Stimulated activated CD4-positive, alpha-beta T cell treated with anti-CD3 and anti-CD28 coated beads, Interleukin-15, amount 100 ng/mL, for 48 hours (primary cell): ENCODE data around the gene CREB5.

Experiments used
- DNase-seq, 2 donors: peaks; one replicate each; pipeline ENCODE4 v3.0.0-alpha.2; 2020; ENCODE audit warnings: low read depth in 2 of 2

Gene CREB5

GRCh38 chr7:28682801-28683200 lies 270.5 kb downstream of the CREB5 start:
- no peak for DNase-seq

DNA sequence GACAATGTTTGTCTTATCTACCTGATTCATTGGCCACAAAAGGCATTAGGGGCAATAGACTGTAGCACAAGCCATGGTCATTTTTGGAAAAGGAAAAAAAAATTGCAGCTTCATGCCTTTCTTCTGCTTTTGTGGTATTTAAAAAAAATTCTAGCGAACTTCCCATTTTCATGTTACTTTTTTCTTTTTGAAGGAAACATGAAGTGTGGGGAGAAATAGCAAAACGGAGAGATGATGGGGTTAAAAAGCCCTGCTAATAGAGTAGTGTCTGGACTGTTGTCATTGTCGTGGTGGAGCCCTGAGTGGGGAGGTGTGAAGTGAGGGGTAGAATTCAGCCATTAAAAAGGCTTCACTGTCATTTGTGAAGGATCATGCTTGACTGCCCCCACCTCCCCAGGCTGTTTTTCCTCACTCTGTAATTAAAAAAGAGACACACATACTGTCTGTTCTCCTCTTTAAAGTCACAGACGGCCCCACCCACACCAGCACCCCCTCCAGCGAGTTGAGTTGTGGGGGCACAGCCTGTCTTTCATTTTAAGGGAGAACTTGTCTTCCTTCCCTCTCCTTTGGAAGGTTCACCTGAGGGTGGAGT lies 272.4 kb downstream of the CREB5 start:
- DNase-seq, result no peak

- DNase-seq, result no peak
Observed at GRCh38 chr7:28685242-28685643, 272.9 kb downstream of the CREB5 start.

DNA sequence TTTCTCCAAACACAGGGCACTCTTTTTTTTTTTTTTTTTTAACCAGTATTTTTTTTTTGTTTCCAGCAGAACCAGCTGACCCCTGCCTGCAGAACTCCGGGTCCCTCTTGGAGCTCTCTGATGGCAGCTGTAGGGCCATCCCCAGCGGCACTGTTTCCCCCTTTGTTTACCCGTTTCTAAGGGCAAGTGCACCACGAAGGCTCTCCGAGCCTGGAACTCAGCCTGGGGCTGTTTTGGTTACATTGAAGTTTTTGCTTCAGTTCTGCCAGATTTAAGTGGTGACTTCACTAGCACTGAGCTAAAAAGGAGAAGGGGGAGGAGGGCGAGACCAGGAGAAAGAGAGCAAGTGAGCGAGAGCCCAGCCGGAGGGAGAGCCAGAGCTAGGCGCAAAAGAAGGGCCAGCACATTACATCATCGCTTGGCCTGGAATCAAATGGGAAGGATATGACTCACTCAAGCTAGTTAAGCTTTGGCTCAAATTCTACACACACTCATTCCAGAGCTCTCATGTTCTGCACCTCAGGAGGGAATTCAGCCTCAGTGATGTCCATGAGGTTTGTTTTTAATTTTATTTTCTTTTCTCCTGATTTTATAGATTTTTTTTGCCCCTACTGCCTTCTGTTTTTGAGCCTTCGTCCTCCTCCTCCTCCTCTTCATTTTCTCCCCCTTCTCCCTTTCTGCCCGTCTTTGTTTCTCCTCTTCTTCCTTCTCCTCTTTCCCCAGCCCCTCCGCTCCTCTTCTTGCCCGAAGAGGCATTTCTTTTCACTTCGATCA lies 273.5 kb downstream of the CREB5 start:
- DNase-seq, result no peak

DNA sequence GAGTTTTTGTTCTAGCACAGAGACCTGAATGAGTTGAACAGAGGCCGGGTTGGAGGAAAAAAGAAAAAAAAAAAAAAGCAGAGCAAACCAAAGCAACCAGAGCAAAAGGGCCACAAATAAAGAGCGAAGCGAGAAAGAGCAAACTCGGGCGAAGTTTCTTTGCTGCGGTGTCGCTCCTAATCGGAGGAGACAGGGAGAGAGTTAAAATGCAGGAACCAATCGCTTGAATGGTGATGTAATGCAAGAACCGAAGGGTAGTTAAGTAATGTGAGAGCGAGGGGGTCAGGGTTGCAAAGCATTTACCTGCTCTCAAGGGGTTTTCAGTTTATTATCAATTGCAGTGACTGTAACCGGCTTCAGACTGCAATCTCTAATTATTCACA lies 274.1 kb downstream of the CREB5 start:
- DNase-seq, result no peak

DNA sequence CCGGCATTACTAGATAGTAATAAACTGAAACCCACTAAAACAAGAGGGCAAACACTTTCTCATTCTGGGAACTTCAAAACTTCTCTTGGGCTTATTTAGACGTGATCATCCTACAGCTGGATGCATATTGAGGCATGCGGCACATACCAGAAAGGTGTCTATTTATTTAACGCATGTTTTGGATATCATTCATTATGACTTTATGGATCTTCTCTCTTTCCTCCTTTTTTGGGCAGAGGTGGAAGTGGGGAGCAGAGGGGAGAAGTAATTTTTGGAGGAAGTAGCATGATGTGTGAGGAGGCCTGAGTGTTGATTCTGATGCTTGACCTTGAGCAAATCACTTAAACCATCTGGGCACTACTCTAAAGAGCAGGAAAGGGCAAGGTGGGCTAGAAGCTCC lies 275.2 kb downstream of the CREB5 start:
- no peak for DNase-seq

GRCh38 chr7:28688174-28688573 lies 275.9 kb downstream of the CREB5 start:
- DNase-seq, result no peak

- DNase-seq, result no peak
Observed at GRCh38 chr7:28688651-28689050, 276.3 kb downstream of the CREB5 start.

DNA sequence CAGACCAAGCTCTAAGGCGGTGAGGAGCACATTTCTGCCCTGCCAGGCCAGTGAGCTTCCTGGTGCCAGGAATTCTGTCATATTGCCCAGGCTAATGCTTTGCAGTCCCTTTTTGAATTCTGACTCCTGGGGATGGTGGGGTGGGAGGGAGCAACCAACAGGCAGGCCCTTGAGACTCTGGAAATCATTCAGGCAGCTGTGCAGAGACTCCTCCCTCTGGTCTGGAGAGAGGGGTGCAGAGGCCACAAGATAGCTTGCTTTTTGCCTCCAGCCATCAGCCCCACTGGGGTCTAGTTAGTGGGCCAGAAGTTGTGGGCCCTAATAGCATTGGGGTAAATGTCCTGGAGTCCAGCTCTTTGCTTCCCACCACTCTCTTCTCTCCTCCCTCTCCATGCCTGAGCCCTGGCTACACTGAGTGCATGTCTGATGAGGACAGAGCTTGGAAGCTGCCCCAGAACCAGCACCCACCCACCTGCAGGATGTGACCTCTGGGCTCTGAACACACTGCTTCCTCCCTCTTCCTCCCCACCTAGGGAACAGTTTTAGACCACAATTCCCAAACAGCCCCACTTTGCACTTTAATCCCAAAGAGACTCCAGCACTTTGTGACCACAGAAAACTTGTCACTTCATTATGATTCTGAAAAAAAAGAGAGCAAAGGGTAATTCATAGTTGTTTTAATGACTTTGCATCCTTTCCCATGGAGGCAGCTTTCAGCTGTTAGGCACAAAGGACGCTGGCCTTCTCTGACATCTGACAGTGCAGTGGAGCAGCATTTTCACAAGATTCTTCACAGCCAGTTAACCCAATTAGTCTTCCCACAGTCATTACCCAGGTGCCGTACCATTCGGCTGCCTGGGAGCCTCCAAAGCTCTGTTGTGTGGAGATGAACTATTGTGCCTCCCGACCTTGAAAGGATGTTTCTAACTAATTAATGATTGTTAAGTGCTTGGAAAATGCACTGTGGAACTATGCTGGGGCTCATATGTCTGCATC lies 283.3 kb downstream of the CREB5 start:
- DNase-seq, result no peak

GRCh38 chr7:28697913-28698563 lies 285.7 kb downstream of the CREB5 start:
- no peak for DNase-seq

DNA sequence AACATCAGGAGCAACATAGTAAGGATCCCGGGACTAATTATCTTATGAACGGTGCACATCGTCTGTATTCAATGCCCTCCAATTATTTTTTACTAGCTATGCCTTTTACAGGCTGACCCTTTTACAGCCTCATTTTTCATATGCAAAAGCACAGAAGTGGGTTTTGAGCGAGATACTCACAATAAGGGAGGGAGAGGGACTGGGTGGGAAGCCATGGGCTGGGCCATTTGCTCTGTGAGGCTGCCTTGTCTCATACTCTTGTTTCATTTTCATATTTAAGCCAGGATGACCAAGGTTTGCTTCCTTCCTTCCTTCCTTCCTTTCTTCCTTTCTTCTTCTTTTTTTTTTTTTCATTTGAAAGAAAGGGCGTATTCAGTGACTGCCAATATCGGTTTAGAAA lies 286.5 kb downstream of the CREB5 start:
- DNase-seq, result no peak

GRCh38 chr7:28700096-28700495 lies 287.8 kb downstream of the CREB5 start:
- no peak for DNase-seq

- no peak for DNase-seq
Observed at GRCh38 chr7:28700790-28701203, 288.5 kb downstream of the CREB5 start.

DNA sequence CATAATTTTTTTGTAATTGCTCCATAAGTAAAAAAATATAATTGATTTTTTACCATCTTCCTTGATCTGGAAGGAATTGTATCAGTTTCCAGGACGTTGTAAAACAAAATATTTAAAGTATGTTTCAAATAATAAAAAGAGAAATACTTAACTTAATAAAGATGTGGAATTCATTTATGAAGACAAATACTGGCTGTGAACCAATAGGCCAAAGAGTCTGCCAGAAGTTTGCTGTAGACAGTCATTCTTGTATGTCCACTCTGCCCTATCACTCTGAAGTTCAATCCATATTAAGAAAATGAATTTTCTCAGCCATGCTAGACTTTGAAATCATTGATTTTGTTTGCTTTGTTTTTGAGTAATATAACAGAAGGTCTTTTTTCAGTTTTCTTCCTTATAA lies 289.4 kb downstream of the CREB5 start:
- DNase-seq, result no peak

DNA sequence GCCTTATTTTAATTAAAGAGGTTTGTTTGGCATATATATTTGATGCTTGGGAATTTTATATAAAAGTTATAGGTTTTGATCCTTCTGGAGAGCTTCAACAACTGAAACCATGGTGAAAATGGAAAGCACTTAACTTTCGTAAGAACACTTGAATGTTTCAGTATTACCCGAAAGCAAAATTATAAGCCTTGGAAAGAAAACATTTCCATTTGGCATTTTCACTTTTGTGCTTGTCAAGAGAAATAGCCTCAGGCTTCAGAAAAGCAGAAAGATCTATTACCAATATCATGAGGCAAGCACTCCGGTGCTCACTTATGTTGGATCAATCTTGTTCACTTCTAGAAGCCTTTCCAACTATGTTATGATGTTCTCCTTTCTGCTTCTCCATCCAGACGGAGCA lies 289.9 kb downstream of the CREB5 start:
- DNase-seq, result no peak

DNA sequence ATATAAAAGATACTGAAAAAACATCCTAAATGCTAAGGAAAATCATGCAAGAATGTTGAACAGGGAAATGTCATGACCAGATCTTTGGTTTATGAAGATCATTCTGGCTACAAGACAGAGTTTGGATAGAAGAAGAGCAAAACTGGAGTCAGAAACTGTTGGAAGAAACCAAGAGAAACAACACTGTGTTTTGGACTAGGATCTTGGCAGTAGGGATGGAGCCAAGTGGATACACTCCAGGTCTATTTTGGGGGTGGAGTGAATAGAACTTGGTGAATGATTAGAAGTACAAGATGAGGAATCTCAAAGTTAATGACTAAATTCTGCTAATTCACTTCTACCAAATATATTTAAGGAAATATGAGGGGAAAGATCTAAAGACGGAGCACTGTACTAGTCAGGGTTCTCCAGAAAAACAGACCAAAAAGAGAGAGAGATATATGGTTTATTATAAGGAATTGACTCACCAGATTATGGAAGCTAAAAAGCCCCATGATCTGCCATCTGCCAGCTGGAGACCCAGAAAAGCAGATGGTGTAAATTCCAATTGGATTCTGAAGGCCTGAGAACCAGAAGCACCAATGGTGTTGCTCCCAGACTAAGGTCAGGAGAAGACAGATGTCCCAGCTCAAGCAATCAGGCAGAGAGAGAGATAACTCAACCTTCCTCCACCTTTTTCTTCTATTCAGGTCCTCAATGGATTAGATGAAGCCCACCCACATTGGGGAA lies 290.9 kb downstream of the CREB5 start:
- DNase-seq, result no peak

- DNase-seq, result no peak
Observed at GRCh38 chr7:28704706-28705105, 292.4 kb downstream of the CREB5 start.

GRCh38 chr7:28705350-28705749 lies 293.0 kb downstream of the CREB5 start:
- no peak for DNase-seq

GRCh38 chr7:28706584-28706983 lies 294.3 kb downstream of the CREB5 start:
- no peak for DNase-seq

DNA sequence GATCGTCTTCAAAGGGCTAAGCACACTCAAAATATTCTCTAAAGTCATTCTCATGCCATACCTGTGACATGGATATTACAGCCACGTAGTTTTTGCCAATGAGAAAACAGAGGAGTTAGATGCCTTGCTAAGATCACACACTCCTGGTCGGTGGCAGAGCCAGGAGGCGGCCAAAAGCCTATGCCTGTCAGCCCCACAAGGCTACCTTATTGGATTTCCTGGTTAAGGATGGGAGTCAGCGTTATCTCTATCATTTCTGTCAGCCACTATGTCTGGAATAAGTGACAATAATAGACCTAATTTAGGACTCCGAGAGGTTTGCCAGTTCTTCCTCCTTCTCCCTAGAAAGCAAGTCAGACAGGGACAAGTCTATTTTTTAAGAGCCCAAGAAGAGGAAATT lies 295.0 kb downstream of the CREB5 start:
- DNase-seq, result no peak
